Sigmoid colon (tissue), 7 donors: ENCODE measurements around the gene DTNBP1. TPM values are rescaled to one million over a fixed set of nuclear protein-coding genes. Genes with fewer than 3 reads are reported as not detected.

ENCODE experiments used
- DNase-seq: peaks from one replicate; pipeline ENCODE4 v3.0.0-alpha.2; 2019
- H3K27ac ChIP-seq, 4 donors: fragments of 200-600 bp; sonication (generic); one replicate each; pipeline ENCODE4 v1.5.1; 2016 to 2019; ENCODE audit warnings: mild to moderate bottlenecking in 1 of 4
- H3K27me3 ChIP-seq, 3 donors: fragments of 200-600 bp; sonication (generic); one replicate each; pipeline ENCODE4 v1.5.1; 2019; ENCODE audit warnings: mild to moderate bottlenecking in 1 of 3
- H3K36me3 ChIP-seq, 4 donors: fragments of 200-600 bp; sonication (generic); one replicate each; pipeline ENCODE4 v1.5.1; 2016 to 2019
- H3K4me1 ChIP-seq, 4 donors: fragments of 200-600 bp; sonication (generic); one replicate each; pipeline ENCODE4 v1.5.1; 2017 to 2019
- H3K4me3 ChIP-seq, 4 donors: fragments of 200-600 bp; sonication (generic); one replicate each; pipeline ENCODE4 v1.5.1; 2017 to 2019; ENCODE audit warnings: mild to moderate bottlenecking in 2 of 4, moderate library complexity in 1 of 4
- H3K9me3 ChIP-seq, 4 donors: fragments of 200-600 bp in 3 of 4; sonication (generic) in 3 of 4; one replicate each; pipeline versions ENCODE4 v1.5.1 to v1.6.1; 2013 to 2019
- CTCF ChIP-seq, 4 experiments: fragments of 450-650 bp in 3 of 4; fragments of 200-600 bp in 1 of 4; IDR thresholded peaks; one replicate each; pipeline ENCODE4 v1.5.1; 2016 to 2019; ENCODE audit warnings: antibody characterized with exemption in 4 of 4, mild to moderate bottlenecking in 3 of 4, moderate library complexity in 2 of 4
- EP300 ChIP-seq, 4 donors: sonication (generic); formaldehyde crosslinking; IDR thresholded peaks; one replicate each; pipeline ENCODE4 v1.6.1; 2017; ENCODE audit warnings: antibody characterized with exemption in 4 of 4
- POLR2A ChIP-seq, 2 donors: fragments of 450-650 bp; IDR thresholded peaks; one replicate each; pipeline ENCODE4 v1.6.1; 2016; ENCODE audit warnings: antibody characterized with exemption in 2 of 2, mild to moderate bottlenecking in 2 of 2, moderate library complexity in 2 of 2
- POLR2AphosphoS5 ChIP-seq, 4 donors: sonication (generic); formaldehyde crosslinking; IDR thresholded peaks; one replicate each; pipeline ENCODE4 v1.6.1; 2017; ENCODE audit warnings: antibody characterized with exemption in 4 of 4
- WGBS, 2 donors: extraction: QIAGEN DNeasy Blood & Tissue Kit; methylation state at CpG; one replicate each; pipeline ENCODE4 v1.1.7; 2013; 5-methylcytosine and 5-hydroxymethylcytosine counted together
- intact Hi-C: fragments of 100-400 bp; cut with DNase I; formaldehyde crosslinking; loops from one replicate; pipeline ENCODE4 v1.15.1; 2023
- polyA plus RNA-seq, 3 donors: library from polyadenylated mRNA; stranded (reverse); fragments of 200-250 nt; gene quantifications; one replicate each; pipeline ENCODE4 v1.2.3, GENCODE V29; 2013
- total RNA-seq, 4 donors: library from RNA; depleted of rRNA; stranded (reverse); fragments of >200 nt; gene quantifications; one replicate each; pipeline ENCODE4 v1.1.0, GENCODE V29; 2016
- donor health status: healthy with polysubstance abuse.
- donor health status: Bipolar disorder and iron deficiency.
- donor health status: healthy.

The DTNBP1 gene
- total and polyA plus RNA-seq, 7 donors = 12.8 to 25.8 (median 18.7) TPM

- H3K9me3 ChIP-seq = no peaks in the 10 kb centered on the region
- peaks cover 0 to 40% (median 10%) of the 10 kb centered on the region in 4 donors for H3K36me3 ChIP-seq
- TF ChIP-seq CTCF (IDR thresholded peaks at IDR 0.05) (no peak), POLR2A (IDR thresholded peaks at IDR 0.05) (no peak), POLR2AphosphoS5 (IDR thresholded peaks at IDR 0.05) (no peak), EP300 (IDR thresholded peaks at IDR 0.05) (no peak)
- WGBS, 2 donors = 97 to 98% methylated on average over 60 of the region's 60 CpGs
- no peak overlapping the region for H3K27ac ChIP-seq
- H3K4me1 ChIP-seq = peaks cover 0 to 18% (median 16%) of the 10 kb centered on the region in 4 donors
- intact Hi-C loops = loop anchor here (10.0 kb wide), 1 partner anchor 1372 kb away; no protein-coding TSS in a partner anchor
- no peak for DNase-seq
- H3K4me3 ChIP-seq = no peak overlapping the region
- no peaks in the 10 kb centered on the region for H3K27me3 ChIP-seq
Observed at GRCh38 chr6:15496345-15497131, 166.3 kb downstream of the DTNBP1 start.

GRCh38 chr6:15495375-15495901 is 167.4 kb downstream of the DTNBP1 start:
- H3K27ac ChIP-seq = no peak overlapping the region
- H3K4me1 ChIP-seq = peaks cover 0 to 26% (median 22%) of the 10 kb centered on the region in 4 donors
- intact Hi-C loops = loop anchor here (10.0 kb wide), 1 partner anchor 1371 kb away; no protein-coding TSS in a partner anchor
- H3K9me3 ChIP-seq = no peaks in the 10 kb centered on the region
- no peak for TF ChIP-seq CTCF (IDR thresholded peaks at IDR 0.05)
- TF ChIP-seq POLR2AphosphoS5 (IDR thresholded peaks at IDR 0.05) = peak in 1 of 4 donors; percentile 18
- TF ChIP-seq POLR2A (IDR thresholded peaks at IDR 0.05) = no peak
- TF ChIP-seq EP300 (IDR thresholded peaks at IDR 0.05) = no peak
- no peak for DNase-seq
- no peak overlapping the region for H3K4me3 ChIP-seq
- peaks cover 0 to 31% (median 10%) of the 10 kb centered on the region in 4 donors for H3K36me3 ChIP-seq
- no peaks in the 10 kb centered on the region for H3K27me3 ChIP-seq
- WGBS, 2 donors = 65 to 80% methylated on average over 10 of the region's 10 CpGs

GRCh38 chr6:15493437-15494168 is 169.2 kb downstream of the DTNBP1 start:
- 90 to 91% methylated on average over 9 of the region's 9 CpGs for WGBS, 2 donors
- Histone ChIP-seq H3K36me3 (peaks cover 0 to 31% (median 14%) of the 10 kb centered on the region in 4 donors), H3K27me3 (no peaks in the 10 kb centered on the region), H3K27ac (peak overlapping the region in 1 of 4 donors; percentile 7), H3K4me1 (peaks cover 0 to 28% (median 22%) of the 10 kb centered on the region in 4 donors), H3K4me3 (no peak overlapping the region), H3K9me3 (no peaks in the 10 kb centered on the region)
- DNase-seq = no peak
- TF ChIP-seq EP300 (IDR thresholded peaks at IDR 0.05) = no peak
- no peak for TF ChIP-seq POLR2A (IDR thresholded peaks at IDR 0.05)
- no peak for TF ChIP-seq POLR2AphosphoS5 (IDR thresholded peaks at IDR 0.05)
- intact Hi-C loops = loop anchor here (2.0 to 10.0 kb wide), 4 partner anchors 129 to 1369 kb away; partner anchors contain the start of gene JARID2

GRCh38 chr6:15491986-15492269 is 170.9 kb downstream of the DTNBP1 start:
- DNase-seq = no peak
- WGBS, 2 donors = 81 to 88% methylated on average over 5 of the region's 5 CpGs
- Histone ChIP-seq H3K27ac (peak overlapping the region in 1 of 4 donors; percentile 1), H3K36me3 (peaks cover 12 to 33% (median 26%) of the 10 kb centered on the region in 4 donors), H3K4me3 (no peak overlapping the region), H3K27me3 (no peaks in the 10 kb centered on the region), H3K9me3 (no peaks in the 10 kb centered on the region), H3K4me1 (peaks cover 0 to 28% (median 22%) of the 10 kb centered on the region in 4 donors)
- intact Hi-C loops = loop anchor here (2.0 to 10.0 kb wide), 4 partner anchors 130 to 1367 kb away; partner anchors contain the start of gene JARID2
- TF ChIP-seq POLR2AphosphoS5 (IDR thresholded peaks at IDR 0.05) = no peak
- TF ChIP-seq POLR2A (IDR thresholded peaks at IDR 0.05) = no peak
- no peak for TF ChIP-seq EP300 (IDR thresholded peaks at IDR 0.05)
- TF ChIP-seq CTCF (IDR thresholded peaks at IDR 0.05) = no peak
